Measurements from ENCODE around the gene C16orf92.
"Not testable (repeated sequence)": the region's sequence is repeated elsewhere in the genome, so short reads cannot be mapped to it uniquely, and the experiment has no call there.

Gene C16orf92

GRCh38 chr16:30027588-30028437 is 4.8 kb downstream of the C16orf92 start:
- no peak for DNase-seq (ENCODE audit: low read depth)

- DNase-seq (ENCODE audit: low read depth) = no peak
Observed at GRCh38 chr16:30028438-30029076, 5.6 kb downstream of the C16orf92 start.

- DNase-seq (ENCODE audit: low read depth) = no peak
Observed at GRCh38 chr16:30030011-30030685, 7.2 kb downstream of the C16orf92 start.

DNA sequence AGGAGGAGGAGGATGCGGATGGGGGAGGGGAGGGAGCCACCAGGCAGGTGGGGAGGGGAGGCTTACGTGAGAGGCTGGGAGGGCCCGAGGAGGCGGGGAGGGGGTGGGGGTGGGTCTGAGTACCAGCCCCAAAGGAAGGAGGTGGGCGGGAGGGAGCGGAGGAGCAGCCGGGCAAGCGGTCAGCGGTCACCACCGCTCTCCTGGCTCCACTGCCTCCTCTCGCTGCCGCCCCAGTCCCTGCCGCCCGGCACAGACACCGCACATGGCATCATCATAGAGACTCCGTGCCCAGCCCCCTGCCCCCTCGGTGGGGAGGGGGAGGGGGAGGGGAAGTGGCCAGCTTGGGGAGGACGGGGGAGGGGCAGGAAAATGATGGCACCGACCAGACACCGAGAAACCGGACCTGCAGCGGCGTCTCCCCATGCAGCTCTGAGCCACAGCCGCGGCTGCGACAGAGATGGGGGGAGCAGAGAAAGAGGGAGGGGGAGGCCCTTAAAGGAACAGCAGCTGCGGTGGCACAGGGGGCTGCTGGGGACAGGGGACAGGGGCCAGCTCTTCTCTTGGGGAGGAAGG is 7.9 kb downstream of the C16orf92 start, which contains the start of gene TLCD3B:
TSS of gene TLCD3B (minus strand) at position 431 of the 573 bp plus-strand sequence. CDS start 744 bp downstream, outside the sequence.
- no peak for DNase-seq (ENCODE audit: low read depth)

- DNase-seq (ENCODE audit: low read depth) = no peak
Observed at GRCh38 chr16:30031477-30031918, 8.5 kb downstream of the C16orf92 start.

DNA sequence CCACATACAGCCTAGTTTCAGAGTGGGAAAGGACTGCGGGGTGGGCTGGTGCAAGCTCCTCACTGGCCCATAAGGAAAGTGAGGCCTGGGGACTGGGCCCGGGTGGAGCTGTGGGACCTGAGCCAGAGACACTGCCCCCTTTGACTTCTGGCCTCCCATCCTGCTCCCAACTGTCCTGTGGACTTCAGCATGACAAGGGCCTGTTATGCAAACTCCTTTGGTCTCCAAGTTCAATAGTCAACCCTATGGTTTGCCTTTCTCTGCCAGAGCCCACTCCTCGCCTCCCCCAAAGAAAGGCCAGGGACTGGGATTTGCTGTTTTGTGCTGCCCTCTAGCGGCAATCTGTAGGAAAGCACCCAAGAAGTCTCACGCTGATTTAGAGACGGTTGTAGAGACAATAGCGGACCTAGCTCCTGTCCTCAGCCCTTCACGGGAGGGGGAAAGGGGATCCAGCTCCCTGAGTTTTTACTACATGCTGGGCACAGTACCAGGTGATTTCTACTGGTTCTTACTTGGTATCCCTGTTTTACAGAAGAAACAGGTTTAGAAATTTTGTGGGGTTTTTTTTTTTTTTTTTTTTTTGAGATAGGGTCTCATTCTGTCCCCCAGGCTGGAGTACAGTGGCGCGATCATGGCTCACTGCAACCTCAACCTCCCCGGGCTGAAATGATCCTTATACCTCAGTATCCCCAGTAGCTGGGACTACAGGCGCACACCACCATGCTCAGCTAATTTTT is 9.3 kb downstream of the C16orf92 start:
- peak; percentile 33 for DNase-seq (ENCODE audit: low read depth)

DNA sequence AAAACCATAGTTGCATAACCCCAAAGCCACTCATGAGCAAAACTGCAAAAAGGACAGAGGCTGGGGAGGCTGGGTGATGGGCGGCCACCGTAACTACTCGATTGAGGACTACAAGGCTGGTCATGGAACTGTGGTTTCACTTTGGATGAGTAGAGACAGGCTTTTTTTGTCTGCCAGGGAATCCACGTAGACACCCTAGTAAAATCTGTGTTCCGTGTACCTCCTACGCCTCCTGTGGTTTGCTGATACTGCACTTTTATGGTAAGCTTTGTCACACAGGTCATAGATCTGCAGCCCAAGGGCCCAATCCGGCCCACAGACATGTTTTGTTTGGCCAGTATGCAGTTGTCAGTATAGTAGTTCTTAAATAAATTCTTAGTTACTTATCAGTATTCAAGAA is 10.3 kb downstream of the C16orf92 start:
- no peak for DNase-seq (ENCODE audit: low read depth)

GRCh38 chr16:30040221-30040620 is 17.2 kb downstream of the C16orf92 start:
- no peak for DNase-seq (ENCODE audit: low read depth)

GRCh38 chr16:30040690-30041089 is 17.7 kb downstream of the C16orf92 start:
- DNase-seq (ENCODE audit: low read depth) = not testable (repeated sequence)

DNA sequence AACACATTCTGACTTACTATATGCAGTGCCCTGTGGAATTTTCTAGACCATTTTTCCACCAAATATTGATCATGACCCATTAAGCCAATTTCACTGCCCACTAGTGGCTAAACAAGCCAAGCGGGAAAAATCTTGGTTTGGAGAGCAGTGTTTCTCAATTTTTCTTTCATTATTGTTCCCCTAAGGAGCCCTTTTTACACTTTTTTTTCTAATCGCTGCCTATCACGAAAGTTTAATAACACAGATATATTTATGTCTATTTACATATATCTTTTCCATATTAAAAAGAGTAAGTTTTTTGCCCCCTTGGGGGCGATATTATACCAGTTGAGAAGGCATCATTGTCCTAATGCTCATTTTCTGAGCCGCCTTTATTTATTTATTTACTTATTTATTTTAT is 18.8 kb downstream of the C16orf92 start:
- no peak for DNase-seq (ENCODE audit: low read depth)

GRCh38 chr16:30046178-30046577 is 23.2 kb downstream of the C16orf92 start:
- DNase-seq (ENCODE audit: low read depth) = no peak

DNA sequence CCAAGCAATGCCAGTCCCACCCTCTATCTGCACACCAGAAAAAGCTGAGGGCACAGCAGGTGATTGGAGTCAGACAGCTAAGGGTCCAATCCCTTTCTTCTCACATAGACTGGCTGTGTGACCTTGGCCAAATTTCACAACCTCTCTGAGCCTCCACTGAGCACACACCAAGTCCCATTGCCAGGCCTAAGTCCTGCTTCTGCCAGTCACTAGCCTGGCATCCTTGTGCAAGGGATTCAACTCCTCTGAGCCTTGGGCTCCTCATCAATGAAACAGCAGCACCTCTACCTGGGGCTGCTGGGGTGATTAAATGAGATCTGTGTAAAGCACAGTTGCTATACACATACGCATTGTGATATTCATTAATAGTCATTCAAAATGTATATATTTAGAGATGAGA is 23.6 kb downstream of the C16orf92 start:
- no peak for DNase-seq (ENCODE audit: low read depth)

- DNase-seq (ENCODE audit: low read depth) = no peak
Observed at GRCh38 chr16:30049871-30050270, 26.9 kb downstream of the C16orf92 start.

DNA sequence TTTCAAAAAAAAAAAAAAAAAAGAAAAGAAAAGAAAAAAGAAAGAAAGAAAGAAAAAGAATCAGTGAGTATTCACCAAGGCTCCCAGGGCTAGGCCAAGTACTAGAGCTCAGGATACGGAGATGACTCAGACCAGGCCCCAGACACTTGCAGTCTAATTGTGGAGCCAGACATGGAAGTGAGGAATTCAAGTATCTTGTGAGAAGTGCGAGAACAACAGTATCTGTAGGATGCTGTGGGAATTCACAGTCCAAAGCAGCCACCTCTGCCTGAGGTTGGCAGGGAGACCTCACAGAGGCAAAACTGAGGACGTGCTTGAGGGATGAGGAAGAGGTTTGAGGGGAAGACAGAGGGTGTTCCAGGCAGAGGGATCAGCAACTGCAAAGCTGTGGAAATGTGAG is 28.5 kb downstream of the C16orf92 start:
- DNase-seq (ENCODE audit: low read depth) = no peak

DNA sequence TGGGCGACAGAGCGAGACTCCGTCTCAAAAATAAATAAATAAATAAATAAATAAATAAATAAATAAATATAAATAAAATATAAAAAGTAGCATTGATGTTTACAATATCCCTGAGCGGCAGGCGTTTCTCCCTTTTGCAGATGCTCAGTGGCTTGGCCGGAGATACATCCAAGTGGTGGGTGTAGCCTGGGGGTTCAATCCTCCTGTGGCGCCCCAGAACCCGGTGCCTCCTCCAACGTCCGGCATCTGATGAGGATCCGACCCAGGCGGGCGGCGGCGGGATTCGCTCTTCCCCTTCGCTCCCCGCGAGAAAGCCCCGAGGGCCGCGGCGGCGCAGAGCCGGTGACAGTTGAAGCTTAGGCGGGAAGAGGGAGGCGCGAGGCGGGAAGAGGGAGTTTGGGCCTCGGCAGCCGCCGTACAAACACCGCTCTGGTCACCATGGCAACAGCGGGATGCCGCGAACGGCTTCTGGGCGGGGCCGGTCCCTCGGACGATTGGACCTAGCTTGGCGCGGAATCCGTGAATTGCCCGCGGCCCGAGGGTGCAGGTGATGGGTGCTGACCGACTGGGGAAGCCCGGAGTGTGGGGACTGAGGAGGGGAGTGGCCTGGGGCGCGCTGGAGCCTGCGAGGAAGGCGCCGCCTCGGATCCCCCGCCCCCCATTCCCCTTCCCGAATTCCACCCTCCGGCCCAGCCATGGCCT is 29.8 kb downstream of the C16orf92 start:
- peak; percentile 82 for DNase-seq (ENCODE audit: low read depth)

GRCh38 chr16:30053376-30054015 is 30.5 kb downstream of the C16orf92 start:
- DNase-seq (ENCODE audit: low read depth) = no peak

DNA sequence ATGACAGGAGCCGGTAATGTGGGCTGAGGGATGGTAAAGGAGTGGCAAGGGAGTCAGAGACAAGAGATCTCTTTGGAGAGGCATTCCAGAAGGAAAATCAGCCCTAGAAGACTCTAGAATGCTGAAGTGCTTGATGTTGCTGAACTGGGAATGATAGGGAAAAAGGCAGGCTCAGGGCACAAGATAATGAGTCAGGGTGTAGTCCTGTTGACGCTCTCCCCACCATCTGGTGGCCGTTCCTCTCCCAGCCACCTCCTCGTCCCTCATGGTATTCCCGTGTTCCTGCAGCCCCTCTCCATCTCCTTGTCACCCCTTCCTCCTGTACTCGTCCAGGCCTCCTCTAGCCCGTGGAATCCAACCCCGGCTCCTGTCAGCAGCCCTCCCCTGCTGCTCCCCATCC is 31.5 kb downstream of the C16orf92 start:
- DNase-seq (ENCODE audit: low read depth) = no peak

DNA sequence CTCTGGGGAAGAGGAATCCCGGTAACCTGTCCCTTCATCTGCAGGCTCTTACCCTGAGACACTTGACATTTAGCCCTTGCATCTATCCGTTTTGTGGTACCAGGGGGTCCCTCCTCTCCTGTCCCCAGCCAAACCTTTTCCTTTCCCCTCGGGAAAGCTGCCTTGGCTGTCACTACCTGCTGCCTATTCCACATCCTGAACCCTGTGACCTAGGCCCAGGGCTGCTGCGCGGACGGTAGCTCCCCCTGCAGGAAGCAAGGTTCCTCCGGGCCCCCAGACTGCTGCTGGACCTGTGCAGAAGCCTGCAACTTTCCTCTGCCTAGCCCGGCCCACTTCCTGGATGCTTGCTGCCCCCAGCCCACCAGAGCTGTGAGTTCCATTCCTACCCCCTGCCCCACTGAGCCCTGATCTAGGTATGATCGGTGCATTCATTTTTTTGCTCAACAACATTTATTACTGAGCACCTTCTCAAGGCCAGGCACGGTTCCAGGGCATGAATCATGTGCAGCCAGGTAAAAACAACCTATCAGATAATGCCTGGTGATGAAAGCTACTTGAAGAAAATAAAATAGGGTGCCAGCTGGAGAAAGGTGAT is 32.1 kb downstream of the C16orf92 start:
- no peak for DNase-seq (ENCODE audit: low read depth)

DNA sequence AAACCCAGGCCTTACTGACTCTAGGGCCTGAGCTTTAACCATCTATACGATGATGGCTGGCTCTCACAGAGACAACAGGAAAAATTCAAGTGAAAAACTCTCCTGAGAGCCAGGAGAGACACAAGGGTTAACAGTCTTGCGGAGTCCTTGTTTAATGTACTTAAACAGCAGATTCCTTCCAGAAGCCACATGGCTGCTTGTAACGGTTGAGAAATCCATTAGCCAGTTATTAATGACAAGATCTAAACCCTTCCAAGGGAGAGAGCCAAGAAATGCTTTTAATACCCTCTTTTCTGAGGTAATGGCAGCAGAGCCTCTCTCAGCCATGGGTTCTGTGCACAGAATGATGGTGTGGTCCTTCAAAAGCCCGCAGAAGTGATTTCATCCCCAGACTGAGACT is 37.3 kb downstream of the C16orf92 start:
- DNase-seq (ENCODE audit: low read depth) = no peak
